Measurements from ENCODE around the gene SEMA3D. TPM values are rescaled to one million over a fixed set of nuclear protein-coding genes. Genes with fewer than 3 reads are reported as not detected.
A peak's percentile ranks its signal among the peaks of the same experiment; 100 is the strongest.

Gene SEMA3D
- total and polyA plus RNA-seq, 2 experiments from 2014 or later: 1.5 to 7.2 TPM

DNA sequence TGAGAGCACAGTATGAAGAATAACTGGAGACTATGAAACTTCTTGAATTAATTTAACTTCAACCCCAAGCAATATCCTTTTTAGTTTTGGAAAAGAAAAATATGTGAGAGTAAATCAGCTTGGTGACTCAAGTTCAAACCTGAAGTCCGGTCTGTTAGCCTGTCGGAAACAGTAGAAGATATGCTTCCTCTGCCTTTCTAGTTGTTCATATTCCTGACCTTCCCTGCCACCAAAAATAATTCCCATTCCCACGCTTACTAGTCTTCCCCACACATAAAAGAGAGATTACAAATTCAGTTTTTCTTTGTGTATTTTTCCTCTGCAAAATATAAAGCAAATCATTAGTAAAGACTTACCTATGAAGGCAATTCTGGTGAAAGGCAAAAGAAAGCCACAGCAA lies 3.6 kb downstream of the SEMA3D start (continued):
- TF ChIP-seq ZNF462 (CRISPR knock-in tag; IDR thresholded peaks at IDR 0.05) (no peak), CREB1 (CRISPR knock-in tag; IDR thresholded peaks at IDR 0.05; ENCODE audit: low read depth) (no peak)

- Histone ChIP-seq H4K20me1 (replicated peaks; ENCODE audit: insufficient read depth) (no peaks in the 10 kb centered on the region), H3K4me2 (no peak overlapping the region), H3F3A (replicated peaks; ENCODE audit: low read depth) (no peaks in the 10 kb centered on the region), H3K27me3 (ENCODE audit: insufficient read depth) (peaks cover 3% of the 10 kb centered on the region), H2AFZ (no peak overlapping the region), H3K36me3 (ENCODE audit: insufficient read depth) (peaks cover 6% of the 10 kb centered on the region; the same call in 1 of the 2 replicates), H3K27ac (ENCODE audit: low read depth) (no peak overlapping the region), H3K9me2 (ENCODE audit: insufficient read depth) (no peaks in the 10 kb centered on the region), H3K4me1 (ENCODE audit: insufficient read depth) (no peaks in the 10 kb centered on the region), H3K4me3 (no peak overlapping the region), H3K79me2 (replicated peaks; ENCODE audit: insufficient read depth) (no peaks in the 10 kb centered on the region)
- Mint-ChIP-seq H3K27ac (no peak overlapping the region), H3K27me3 (ENCODE audit: insufficient read depth, low read depth, poor library complexity) (peaks cover 1% of the 10 kb centered on the region), H3K36me3 (ENCODE audit: low read depth) (peaks cover 27% of the 10 kb centered on the region), H3K4me1 (no peaks in the 10 kb centered on the region; the same call in 2 of the 3 replicates), H3K4me3 (no peak overlapping the region), H3K9me3 (peaks cover 23% of the 10 kb centered on the region)
- ATAC-seq (no peak), DNase-seq (ENCODE audit: low spot score) (peak; percentile 16)
- TF ChIP-seq EZH2 (IDR thresholded peaks at IDR 0.05; ENCODE audit: low read depth, unreplicated experiment) (no peak), CREB1 (CRISPR knock-in tag; IDR thresholded peaks at IDR 0.05; ENCODE audit: low read depth) (no peak)
- TF ChIP-seq, protein P1, sequence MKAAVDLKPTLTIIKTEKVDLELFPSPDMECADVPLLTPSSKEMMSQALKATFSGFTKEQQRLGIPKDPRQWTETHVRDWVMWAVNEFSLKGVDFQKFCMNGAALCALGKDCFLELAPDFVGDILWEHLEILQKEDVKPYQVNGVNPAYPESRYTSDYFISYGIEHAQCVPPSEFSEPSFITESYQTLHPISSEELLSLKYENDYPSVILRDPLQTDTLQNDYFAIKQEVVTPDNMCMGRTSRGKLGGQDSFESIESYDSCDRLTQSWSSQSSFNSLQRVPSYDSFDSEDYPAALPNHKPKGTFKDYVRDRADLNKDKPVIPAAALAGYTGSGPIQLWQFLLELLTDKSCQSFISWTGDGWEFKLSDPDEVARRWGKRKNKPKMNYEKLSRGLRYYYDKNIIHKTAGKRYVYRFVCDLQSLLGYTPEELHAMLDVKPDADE (IDR thresholded peaks at IDR 0.05): no peak
- TF ChIP-seq, protein P2, sequence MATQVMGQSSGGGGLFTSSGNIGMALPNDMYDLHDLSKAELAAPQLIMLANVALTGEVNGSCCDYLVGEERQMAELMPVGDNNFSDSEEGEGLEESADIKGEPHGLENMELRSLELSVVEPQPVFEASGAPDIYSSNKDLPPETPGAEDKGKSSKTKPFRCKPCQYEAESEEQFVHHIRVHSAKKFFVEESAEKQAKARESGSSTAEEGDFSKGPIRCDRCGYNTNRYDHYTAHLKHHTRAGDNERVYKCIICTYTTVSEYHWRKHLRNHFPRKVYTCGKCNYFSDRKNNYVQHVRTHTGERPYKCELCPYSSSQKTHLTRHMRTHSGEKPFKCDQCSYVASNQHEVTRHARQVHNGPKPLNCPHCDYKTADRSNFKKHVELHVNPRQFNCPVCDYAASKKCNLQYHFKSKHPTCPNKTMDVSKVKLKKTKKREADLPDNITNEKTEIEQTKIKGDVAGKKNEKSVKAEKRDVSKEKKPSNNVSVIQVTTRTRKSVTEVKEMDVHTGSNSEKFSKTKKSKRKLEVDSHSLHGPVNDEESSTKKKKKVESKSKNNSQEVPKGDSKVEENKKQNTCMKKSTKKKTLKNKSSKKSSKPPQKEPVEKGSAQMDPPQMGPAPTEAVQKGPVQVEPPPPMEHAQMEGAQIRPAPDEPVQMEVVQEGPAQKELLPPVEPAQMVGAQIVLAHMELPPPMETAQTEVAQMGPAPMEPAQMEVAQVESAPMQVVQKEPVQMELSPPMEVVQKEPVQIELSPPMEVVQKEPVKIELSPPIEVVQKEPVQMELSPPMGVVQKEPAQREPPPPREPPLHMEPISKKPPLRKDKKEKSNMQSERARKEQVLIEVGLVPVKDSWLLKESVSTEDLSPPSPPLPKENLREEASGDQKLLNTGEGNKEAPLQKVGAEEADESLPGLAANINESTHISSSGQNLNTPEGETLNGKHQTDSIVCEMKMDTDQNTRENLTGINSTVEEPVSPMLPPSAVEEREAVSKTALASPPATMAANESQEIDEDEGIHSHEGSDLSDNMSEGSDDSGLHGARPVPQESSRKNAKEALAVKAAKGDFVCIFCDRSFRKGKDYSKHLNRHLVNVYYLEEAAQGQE (IDR thresholded peaks at IDR 0.05; ENCODE audit: unreplicated experiment): no peak
These were observed 8.1 kb downstream of the SEMA3D start for GRCh38 chr7:85178531-85179298.

Measured in GM23338 (cell line).